GM21619 (cell line): ENCODE results near the gene GMNN.
A peak's percentile ranks its signal among the peaks of the same experiment; 100 is the strongest.
"Not testable (repeated sequence)": the region's sequence is repeated elsewhere in the genome, so short reads cannot be mapped to it uniquely, and the experiment has no call there.

Experiments
- ATAC-seq: cut with Tn5 transposase; IDR thresholded peaks from one replicate; pipeline ENCODE4 v1.9.1; 2021; ENCODE audit not compliant: unreplicated experiment

The GMNN gene

DNA sequence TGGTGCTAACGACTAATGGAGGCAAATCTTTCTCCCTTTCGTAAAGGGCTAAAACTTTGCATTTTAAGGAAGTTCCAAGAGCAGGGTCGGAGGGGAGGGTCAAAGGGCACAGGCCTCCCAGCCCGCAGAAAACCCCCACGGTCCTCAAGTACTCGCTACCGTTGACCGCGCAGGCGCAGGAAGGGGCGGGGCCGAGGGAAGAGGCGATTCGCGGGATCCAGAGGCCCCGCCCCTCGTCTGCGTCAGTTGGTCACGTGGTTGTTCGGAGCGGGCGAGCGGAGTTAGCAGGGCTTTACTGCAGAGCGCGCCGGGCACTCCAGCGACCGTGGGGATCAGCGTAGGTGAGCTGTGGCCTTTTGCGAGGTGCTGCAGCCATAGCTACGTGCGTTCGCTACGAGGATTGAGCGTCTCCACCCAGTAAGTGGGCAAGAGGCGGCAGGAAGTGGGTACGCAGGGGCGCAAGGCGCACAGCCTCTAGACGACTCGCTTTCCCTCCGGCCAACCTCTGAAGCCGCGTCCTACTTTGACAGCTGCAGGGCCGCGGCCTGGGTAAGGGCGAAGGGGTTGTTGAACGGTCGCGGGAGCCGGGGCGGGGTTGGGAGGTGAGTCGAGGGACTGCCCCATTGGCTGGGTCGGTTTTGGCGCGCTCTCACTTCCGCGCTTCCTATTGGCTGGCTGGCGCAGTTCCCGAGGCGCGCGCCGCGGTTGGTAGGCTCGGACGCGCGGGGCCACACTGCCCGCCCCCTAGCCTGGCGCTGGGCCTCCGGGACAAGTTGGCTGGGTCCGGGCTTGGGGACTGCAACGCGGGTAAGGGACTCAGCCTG lies at the start of gene GMNN:
Gene GMNN, plus strand, starts transcription at position 242 of the 824 bp plus-strand sequence. CDS start 2,310 bp downstream, outside the sequence.
- peak; percentile 94 for ATAC-seq

DNA sequence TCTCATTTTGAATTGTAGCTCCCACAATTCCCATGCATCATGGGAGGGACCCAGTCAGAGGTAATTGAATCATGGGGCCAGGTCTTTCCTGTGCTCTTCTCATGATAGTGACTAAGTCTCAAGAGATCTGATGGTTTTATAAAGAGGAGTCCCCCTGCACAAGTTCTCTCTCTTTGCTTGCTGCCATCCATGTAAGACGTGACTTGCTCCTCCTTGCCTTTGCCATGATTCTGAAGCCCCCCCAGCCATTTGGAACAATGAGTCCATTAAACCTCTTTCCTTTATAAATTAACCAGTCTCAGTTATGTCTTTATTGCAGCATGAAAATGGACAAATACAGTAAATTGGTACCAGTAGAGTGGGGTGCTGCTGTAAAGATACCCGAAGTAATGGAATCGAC lies 44.1 kb upstream of the GMNN start:
- not testable (repeated sequence) for ATAC-seq

DNA sequence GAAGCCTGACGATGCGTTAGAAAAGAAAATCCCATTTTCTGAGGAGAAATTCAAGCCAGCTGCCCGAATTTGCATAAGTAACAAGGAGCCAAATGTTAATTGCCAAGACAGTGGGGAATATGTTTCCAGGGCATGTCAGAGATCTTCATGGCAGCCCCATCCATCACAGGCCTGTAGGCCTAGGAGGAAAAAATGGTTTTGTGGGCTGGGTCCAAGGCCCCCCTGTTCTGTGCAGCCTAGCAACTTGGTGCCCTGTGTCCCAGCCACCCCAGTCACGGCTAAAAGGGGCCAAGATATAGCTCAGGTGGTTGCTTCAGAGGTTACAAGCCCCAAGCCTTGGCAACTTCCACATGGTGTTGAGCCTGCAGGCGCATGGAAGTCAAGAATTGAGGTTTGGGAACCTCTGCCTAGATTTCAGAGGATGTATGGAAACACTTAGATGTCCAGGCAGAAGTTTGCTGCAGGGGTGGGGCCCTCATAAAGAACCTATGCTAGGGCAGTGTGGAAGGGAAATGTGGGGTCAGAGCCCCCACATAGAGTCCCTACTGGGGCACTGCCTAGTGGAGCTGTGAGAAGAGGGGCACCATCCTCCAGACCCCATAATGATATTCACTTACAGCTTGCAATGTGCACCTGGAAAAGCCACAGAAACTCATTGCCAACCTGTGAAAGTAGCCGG lies 43.1 kb upstream of the GMNN start:
- not testable (repeated sequence) for ATAC-seq

DNA sequence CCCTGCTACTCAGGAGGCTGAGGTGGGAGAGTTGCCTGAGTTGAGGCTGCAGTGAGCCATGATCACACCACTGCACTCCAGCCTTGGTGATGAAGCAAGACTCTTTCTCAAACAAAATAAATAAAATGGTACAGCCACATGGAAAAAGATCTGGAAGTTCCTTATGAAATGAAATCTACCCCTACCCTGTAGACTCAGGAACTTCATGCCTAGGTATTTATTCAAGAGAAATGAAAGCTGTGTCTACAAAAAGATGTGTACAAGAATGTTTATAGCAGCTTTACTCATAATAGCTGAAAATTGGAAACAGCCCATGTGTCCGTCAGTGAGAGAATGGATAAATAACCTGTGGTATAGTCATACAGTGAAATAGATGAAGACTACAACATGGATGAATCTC lies 40.6 kb upstream of the GMNN start:
- ATAC-seq = no peak

DNA sequence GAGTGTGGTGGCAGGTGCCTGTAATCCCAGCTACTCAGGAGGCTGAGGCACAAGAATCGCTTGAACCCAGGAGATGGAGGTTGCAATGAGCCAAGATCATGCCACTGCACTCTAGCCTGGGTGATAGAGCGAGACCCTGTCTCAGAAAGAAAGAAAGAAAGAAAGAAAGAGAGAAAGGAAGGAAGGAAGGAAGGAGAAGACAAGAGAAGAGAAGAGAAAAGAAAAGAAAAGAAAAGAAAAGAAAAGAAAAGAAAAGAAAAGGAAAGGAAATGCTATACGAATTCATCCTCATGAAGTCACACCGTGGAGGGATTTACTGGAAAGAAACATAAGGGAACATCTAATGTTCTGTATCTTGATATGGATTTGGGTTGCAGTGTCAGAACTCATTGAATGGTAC lies 40.0 kb upstream of the GMNN start:
- ATAC-seq = not testable (repeated sequence)

DNA sequence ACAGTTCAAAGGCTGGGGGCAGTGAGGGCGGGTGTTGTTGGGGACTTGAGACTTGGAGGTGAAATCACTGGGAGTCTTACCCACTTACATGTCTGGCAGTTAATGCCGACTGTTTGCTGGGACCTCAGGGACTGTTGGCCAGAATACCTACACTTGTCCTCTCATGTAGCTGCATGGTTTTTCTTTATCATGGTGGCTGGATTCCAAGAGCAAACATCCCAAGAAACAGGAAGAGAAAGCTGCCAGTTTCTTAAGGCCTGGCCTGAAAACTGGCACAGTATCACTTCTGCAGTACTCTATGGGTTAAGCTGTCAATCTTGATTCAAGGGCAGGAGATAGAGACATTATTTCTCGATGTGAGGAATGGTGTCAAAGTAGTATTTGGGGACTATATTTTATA lies 36.0 kb upstream of the GMNN start:
- no peak for ATAC-seq

DNA sequence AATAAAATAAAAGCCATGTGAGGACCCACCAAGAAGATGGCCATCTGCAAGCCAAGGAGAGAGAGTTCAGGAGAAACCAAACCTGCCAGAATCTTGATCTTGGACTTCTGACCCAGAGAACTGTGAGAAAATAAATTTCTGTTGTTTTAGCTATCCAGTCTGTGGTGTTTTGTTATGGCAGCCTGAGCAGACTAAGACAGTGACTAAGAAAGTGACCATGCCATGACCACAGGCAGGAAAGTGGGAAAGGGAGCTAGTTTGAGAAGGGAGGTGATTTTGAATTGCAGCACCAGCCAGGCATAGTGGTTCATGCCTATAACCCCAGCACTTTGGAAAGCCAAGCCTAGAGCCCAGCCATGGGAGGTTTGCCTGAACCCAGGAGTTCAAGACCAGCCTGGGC lies 33.9 kb upstream of the GMNN start:
- no peak for ATAC-seq

DNA sequence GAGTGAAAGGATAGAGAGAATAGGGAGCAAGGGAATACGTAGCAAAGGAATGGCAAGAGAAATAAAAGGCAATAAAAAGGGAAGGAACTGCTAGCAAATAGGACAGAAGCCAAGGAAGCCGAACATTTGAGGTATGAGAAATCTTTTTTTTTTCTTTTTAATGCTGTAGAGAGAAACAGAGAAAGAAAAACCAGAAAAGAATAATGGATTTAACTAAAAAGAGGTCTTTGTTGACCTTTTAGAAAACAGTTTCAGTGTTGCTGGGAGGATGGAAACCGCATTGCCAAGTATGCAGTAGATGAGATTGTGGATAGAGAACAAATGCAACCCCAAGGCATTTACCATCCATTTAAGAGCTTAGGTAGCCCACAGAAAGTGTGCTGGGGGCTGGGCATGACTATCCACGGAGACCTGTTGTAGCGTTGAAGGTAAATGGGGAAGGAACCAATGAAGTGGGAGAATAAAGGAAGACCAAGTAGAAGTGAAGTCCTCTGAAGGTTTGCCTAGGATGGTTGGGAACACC lies 32.5 kb upstream of the GMNN start:
- no peak for ATAC-seq

DNA sequence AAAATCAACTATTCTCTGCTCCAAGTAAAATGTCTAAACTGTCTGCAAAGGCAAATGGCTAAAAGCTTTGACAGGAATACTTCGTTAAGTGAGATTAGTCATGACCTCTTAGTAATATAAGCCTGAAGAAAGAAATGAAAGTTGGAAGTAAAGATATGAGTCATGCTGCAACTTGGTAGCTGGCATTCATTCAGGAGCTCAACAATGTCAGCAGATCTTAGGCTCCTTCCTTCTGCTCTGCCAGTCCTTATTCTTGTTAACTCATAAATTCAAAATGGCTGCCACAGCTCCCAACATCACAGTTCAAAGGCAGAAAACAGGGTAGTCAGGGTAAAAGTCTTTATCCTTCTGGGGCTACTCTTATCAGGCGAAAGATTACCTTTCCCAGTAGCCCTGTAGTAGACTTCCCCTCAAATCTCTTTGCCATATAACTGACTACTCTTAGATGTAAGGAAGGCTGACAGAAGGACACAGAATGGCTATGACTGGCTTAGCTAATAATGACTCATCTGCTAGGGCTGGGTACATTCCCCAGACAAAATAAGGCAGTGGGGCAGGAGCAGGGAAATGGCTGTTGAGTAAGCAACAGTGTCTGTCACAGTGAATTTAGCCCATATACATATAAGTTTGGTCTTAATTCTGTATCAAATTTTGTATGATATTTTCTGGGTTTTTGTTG lies 31.3 kb upstream of the GMNN start:
- peak; percentile 87 for ATAC-seq

DNA sequence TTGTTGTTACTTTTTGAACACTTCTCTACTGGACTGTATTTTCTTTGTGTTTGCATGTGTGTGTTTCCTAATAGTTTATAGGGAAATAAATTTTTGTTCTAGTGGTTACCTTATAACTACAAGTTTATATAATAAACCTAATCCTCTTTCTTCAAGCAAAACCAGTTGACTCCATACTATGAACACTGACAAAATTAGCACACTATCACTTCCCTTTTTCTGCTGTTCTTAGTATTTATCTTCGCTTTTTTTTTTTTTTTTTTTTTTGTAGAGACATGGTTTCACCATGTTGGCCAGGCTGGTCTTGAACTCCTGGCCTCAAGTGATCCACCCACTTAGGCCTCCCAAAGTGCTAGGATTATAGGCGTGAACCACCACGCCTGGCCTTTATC lies 30.8 kb upstream of the GMNN start:
- peak; percentile 36 for ATAC-seq

DNA sequence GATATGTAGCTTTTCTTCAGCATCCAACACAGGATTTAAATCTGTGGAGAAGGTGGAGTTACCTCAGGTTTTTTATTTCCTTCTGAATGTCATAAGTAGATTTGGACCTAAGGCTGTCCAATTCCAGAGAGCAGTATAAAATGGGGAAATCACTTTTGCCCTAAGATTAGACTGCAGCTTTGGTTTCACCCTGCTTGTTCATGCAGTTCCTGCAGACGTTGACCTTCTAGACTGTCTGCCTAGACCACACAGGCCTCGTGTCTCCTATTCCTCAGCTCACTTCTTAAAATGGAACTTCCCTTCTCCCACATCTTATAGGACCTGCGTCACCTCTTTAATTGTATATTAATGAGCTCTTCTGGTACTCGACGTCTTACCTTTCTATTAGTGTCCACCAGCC lies 29.8 kb upstream of the GMNN start:
- ATAC-seq = no peak

DNA sequence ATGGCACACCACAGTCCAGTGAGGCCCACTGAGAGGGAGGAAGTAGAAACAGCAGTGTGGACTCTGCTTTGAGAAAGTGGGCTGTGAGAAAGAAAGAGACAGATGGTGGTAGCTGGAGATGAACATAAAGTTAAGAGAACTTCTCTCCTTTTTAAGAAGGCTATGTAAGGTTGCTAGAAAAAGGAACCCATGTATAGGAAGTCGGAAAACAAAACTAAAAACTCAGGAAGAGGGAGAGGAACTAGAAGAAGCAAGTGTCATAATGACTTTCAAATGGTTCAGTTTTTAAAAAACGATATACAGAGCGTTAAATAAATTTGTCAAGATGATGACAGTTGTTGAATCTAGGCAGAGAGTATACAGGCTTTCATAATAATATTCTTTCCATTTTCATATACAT lies 25.4 kb upstream of the GMNN start:
- ATAC-seq = no peak

DNA sequence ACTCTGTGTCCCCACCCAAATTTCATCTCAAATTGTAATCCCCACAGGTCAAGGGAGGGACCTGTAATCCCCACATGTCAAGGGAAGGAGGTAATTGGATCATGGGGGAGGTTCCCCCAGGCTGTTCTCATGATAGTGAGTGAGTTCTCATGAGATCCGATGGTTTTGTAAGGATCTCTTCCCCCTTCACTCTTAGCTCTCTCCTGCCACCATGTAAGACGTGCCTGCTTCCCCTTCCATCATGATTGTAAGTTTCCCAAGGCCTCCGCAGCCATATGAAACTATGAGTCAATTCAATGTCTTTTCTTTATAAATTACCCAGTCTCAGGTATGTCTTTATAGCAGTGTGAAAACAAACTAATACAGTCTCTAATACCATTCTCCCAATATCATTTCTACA lies 23.9 kb upstream of the GMNN start:
- ATAC-seq = not testable (repeated sequence)

DNA sequence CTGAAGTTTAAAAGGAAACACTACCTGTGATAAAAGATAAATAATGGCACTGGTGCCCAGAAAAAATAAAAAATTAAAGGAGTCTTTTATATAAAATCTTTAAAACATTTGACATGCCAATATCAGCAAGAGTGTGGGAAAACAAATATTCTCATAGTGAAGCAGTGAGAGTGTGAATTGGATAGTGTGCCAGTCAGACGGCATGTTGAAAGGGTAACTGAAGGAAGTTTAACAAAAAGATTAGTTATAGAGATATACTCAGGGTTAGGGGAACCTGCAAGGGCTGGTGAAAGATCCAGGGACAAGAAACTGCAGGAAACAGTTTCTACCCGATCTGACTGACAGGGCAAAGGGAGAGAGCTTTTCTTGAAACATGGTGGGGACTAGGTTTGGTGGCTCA lies 22.2 kb upstream of the GMNN start:
- ATAC-seq = no peak

DNA sequence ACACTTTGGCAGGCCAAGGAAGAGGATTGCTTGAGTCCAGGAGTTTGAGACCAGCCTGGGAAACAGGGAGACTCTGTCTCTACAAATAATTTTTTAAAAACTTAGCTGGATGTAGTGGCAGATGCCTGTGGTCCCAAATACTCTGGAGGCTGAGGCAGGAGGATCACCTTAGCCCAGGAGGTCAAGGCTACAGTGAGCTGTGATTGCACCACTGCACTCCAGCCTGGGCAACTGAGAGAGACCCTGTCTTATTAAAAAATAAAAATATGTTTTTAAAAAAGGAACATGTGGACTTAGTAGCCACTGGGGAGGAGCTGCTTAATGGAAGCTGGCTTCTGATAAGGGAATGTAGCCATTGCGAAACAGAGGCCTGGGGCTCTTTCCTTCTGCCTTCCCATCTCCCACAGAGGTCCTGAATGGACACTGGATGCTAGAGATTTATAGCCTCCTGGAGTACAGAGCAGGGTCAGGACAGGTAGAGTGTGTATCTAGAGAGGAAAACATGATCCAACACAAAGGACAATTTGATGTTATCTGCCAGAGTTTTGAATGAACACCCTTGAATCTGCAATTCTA lies 21.7 kb upstream of the GMNN start:
- ATAC-seq = no peak

DNA sequence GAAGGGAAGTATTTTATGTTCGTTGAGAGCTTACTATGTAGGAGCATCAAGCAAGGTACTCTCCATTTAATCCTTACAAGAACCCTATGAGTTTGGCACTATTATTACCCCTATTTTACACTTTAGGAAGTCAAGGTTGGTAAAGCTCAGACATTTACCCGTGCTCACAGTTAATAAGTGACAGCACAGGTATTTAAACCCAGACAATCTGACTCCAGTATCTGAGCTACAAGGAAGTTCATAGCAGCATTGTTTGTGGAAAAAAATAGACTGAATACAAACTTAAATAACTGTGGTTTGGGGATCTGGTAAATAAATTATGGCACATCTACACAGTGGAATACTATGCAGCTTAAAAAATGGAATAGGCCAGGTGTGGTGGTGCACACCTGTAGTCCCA lies 21.2 kb upstream of the GMNN start:
- ATAC-seq = no peak

DNA sequence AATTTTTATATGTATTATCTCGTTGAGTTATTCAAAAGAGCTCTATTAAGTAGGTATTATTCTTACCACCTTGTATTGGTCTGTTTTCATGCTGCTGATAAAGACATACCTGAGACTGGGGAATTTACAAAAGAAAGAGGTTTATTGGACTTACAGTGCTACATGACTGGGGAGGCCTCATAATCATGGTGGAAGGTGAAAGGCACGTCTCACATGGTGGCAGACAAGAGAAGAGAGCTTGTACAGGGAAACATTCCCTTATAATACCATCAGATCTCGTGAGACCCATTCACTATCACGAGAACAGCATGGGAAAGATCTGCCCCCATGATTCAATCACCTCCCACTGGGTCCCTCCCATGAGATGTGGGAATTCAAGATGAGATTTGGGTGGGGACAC lies 20.4 kb upstream of the GMNN start:
- ATAC-seq = not testable (repeated sequence)

DNA sequence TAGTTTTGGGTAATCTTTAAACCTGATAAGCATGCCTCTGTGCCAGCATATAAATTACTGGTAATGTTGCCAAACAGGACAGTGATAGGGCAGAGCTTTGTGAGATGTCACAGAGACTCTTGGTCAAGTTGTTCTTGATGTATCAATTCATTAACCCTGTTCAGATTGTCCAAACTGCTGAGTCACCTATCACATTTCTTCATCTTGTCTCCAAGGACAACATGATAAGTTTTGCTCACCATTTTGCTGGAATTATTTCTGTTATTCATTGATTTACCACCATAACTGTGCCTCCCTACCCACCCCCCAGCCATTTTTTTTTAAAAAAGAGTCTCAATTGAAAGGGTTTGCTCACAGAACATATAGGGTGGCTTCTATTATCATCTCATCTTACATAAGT lies 19.5 kb upstream of the GMNN start:
- no peak for ATAC-seq

DNA sequence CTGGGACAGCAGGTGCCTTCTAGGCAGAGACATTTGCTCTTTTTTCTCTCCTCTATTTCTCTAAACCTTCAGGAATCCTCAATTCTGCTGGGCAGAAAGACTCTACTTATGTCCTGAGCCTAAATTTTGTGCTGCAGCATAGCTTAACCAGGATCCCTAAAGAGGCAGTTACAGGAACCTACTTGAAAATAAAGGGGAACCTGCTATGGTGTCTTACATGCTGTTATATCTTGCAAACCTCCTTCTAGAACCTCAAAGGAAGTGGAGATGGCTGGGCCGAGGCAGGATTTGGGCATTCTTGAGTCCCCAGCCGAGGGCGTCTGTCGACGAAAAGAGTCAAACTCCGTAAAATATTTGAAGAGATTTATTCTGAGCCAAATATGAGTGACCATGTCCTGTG lies 17.1 kb upstream of the GMNN start:
- no peak for ATAC-seq

DNA sequence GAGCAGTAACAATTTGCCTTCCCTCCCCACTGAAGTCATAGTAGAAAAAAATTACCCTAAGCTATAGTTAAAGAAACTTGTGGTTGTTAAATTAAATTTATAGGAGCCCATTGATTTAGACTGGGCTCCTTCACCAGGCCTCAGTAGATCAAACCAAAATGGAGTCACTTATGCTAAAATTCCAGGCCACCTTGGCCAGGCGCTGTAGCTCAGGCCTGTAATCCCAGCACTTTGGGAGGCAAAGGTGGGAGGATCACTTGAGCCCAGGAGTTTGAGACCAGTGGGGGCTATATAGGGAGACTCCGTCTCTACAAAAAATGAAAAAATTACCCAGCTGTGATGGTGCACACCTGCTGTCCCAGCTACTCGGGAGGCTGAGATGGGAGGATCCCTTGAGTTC lies 15.0 kb upstream of the GMNN start:
- ATAC-seq = no peak

DNA sequence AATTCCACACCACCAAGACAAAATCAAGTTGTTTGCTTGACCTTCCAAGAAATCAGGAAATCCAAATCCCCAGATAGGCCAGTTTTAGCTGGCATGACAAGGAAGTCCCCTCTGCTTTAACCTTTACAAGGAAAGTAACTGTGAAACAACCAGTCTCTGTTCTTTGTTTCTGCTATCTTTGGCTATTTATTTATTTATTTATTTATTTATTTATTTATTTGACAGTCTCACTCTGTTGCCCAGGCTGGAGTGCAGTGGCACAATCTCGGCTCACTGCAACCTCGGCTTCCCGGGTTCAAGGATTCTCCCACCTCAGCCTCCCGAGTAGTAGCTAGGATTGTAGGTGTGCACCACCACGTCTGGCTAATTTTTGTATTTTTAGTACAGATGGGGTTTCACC lies 14.5 kb upstream of the GMNN start:
- no peak for ATAC-seq
